Lung (tissue), 12 donors: Measurements from ENCODE around the gene MYLK. TPM values are rescaled to one million over a fixed set of nuclear protein-coding genes. Genes with fewer than 3 reads are reported as not detected.

Source experiments
- ATAC-seq: fragments of 200-7000 bp; cut with Tn5 transposase; one replicate; pipeline ENCODE4 v1.9.1; 2020; ENCODE audit warnings: moderate number of reproducible peaks; ENCODE audit not compliant: insufficient read depth, low FRiP score
- DNase-seq, 3 donors: peaks; one replicate each; pipeline ENCODE4 v3.0.0-alpha.2; 2013 to 2017
- H3K27ac ChIP-seq, 2 donors: one replicate each; pipeline ENCODE4 v1.5.1; 2013; ENCODE audit warnings: mild to moderate bottlenecking in 2 of 2, moderate library complexity in 2 of 2, control low read depth in 1 of 2, inconsistent platforms in 1 of 2, low read depth in 1 of 2, low read length in 1 of 2
- H3K27me3 ChIP-seq, 3 donors: one replicate each; pipeline ENCODE4 v1.5.1; 2013; ENCODE audit warnings: low read length in 2 of 3; ENCODE audit not compliant: control insufficient read depth in 3 of 3, insufficient read depth in 3 of 3
- H3K36me3 ChIP-seq, 4 donors: one replicate each; pipeline ENCODE4 v1.5.1; 2013; ENCODE audit warnings: low read length in 4 of 4, mild to moderate bottlenecking in 1 of 4, moderate library complexity in 1 of 4; ENCODE audit not compliant: control insufficient read depth in 4 of 4, insufficient read depth in 4 of 4
- H3K4me1 ChIP-seq, 5 donors: one replicate each; pipeline ENCODE4 v1.5.1; 2013; ENCODE audit warnings: low read length in 5 of 5, mild to moderate bottlenecking in 2 of 5, moderate library complexity in 1 of 5; ENCODE audit not compliant: control insufficient read depth in 5 of 5, insufficient read depth in 5 of 5
- H3K4me3 ChIP-seq: one replicate; pipeline ENCODE4 v1.5.1; 2013; ENCODE audit warnings: mild to moderate bottlenecking, control low read depth, moderate library complexity
- H3K9ac ChIP-seq, 2 donors: one replicate each; pipeline ENCODE4 v1.5.1; 2013; ENCODE audit warnings: low read length in 2 of 2, control low read depth in 1 of 2; ENCODE audit not compliant: insufficient read depth in 1 of 2
- H3K9me3 ChIP-seq, 4 donors: one replicate each; pipeline ENCODE4 v1.5.1; 2013; ENCODE audit warnings: low read length in 3 of 4, mild to moderate bottlenecking in 1 of 4, moderate library complexity in 1 of 4; ENCODE audit not compliant: control insufficient read depth in 4 of 4, insufficient read depth in 3 of 4
- CTCF ChIP-seq: IDR thresholded peaks from 2 replicates; pipeline ENCODE4 v1.5.1; 2012; ENCODE audit warnings: mild to moderate bottlenecking; ENCODE audit errors: control extremely low read depth, extremely low read depth
- WGBS, 2 donors: extraction: QIAGEN DNeasy Blood & Tissue Kit; methylation state at CpG; one replicate each; pipeline ENCODE4 v1.1.7; 2013; 5-methylcytosine and 5-hydroxymethylcytosine counted together
- polyA plus RNA-seq, 2 donors: library from polyadenylated mRNA; stranded (reverse); fragments of 200-250 nt; gene quantifications; one replicate each; pipeline ENCODE4 v1.2.1, GENCODE V29; 2013
- total RNA-seq, 2 donors: library from RNA; depleted of rRNA in 1 of 2; stranded (reverse); fragments of >200 nt in 1 of 2; gene quantifications; one replicate each; pipeline ENCODE4 v1.2.1, GENCODE V29; 2014 to 2021
- donor health status: control.
- donor health status: control.
- donor health status: Bipolar disorder and iron deficiency.
- donor health status: healthy.
- donor health status: DM: yes; HTN: yes; CAD: no.

MYLK gene
- total and polyA plus RNA-seq, 4 donors: 23.3 to 324 (median 112) TPM

- no peak for TF ChIP-seq CTCF
- H3K9ac ChIP-seq: no peak overlapping the region
- WGBS, 2 donors: 78 to 80% methylated on average over 2 of the region's 2 CpGs
- peak overlapping the region in 1 of 2 donors; percentile 24 for H3K27ac ChIP-seq
- no peak for ATAC-seq
- peaks cover 0 to 22% (median 7%) of the 10 kb centered on the region in 4 donors for H3K36me3 ChIP-seq
- no peak for DNase-seq
- H3K4me1 ChIP-seq: peaks cover 0 to 43% (median 25%) of the 10 kb centered on the region in 5 donors
- peaks cover 0 to 5% (median 0%) of the 10 kb centered on the region in 4 donors for H3K9me3 ChIP-seq
- H3K27me3 ChIP-seq: no peaks in the 10 kb centered on the region
- H3K4me3 ChIP-seq: no peak overlapping the region
These were observed 128.6 kb downstream of the MYLK start for GRCh38 chr3:123755501-123755900.

GRCh38 chr3:123755085-123755484, 129.0 kb downstream of the MYLK start:
- WGBS, 2 donors: 65 to 75% methylated on average over 3 of the region's 3 CpGs
- DNase-seq (peak; percentile 54 to 75 (median 63)), ATAC-seq (no peak)
- no peak for TF ChIP-seq CTCF
- Histone ChIP-seq H3K36me3 (peaks cover 0 to 24% (median 9%) of the 10 kb centered on the region in 4 donors), H3K9me3 (peaks cover 0 to 5% (median 0%) of the 10 kb centered on the region in 4 donors), H3K4me3 (no peak overlapping the region), H3K27ac (no peak overlapping the region), H3K27me3 (no peaks in the 10 kb centered on the region), H3K9ac (no peak overlapping the region), H3K4me1 (peaks cover 0 to 47% (median 25%) of the 10 kb centered on the region in 5 donors)

GRCh38 chr3:123753286-123753685, 130.8 kb downstream of the MYLK start:
- no peak for ATAC-seq
- TF ChIP-seq CTCF: no peak
- Histone ChIP-seq H3K4me3 (no peak overlapping the region), H3K27me3 (no peaks in the 10 kb centered on the region), H3K9me3 (peaks cover 0 to 5% (median 0%) of the 10 kb centered on the region in 4 donors), H3K36me3 (peaks cover 0 to 29% (median 12%) of the 10 kb centered on the region in 4 donors), H3K27ac (no peak overlapping the region), H3K9ac (no peak overlapping the region), H3K4me1 (peaks cover 0 to 36% (median 20%) of the 10 kb centered on the region in 5 donors)
- DNase-seq: no peak

GRCh38 chr3:123752228-123752627, 131.9 kb downstream of the MYLK start:
- H3K27ac ChIP-seq: no peak overlapping the region
- peaks cover 0 to 35% (median 17%) of the 10 kb centered on the region in 4 donors for H3K36me3 ChIP-seq
- no peak for ATAC-seq
- no peak overlapping the region for H3K9ac ChIP-seq
- WGBS, 2 donors: 94 to 99% methylated on average over 8 of the region's 8 CpGs
- H3K9me3 ChIP-seq: peaks cover 0 to 5% (median 0%) of the 10 kb centered on the region in 4 donors
- H3K27me3 ChIP-seq: no peaks in the 10 kb centered on the region
- no peak for DNase-seq
- TF ChIP-seq CTCF: no peak
- peaks cover 0 to 26% (median 9%) of the 10 kb centered on the region in 5 donors for H3K4me1 ChIP-seq
- H3K4me3 ChIP-seq: no peak overlapping the region
